Smooth muscle cell (in vitro differentiated cells): Measurements from ENCODE around the gene SLC13A3. TPM values are rescaled to one million over a fixed set of nuclear protein-coding genes. Genes with fewer than 3 reads are reported as not detected.
A peak's percentile ranks its signal among the peaks of the same experiment; 100 is the strongest.

Experiments used
- DNase-seq: peaks from one replicate; lab custom pipeline; 2025; ENCODE audit not compliant: unreplicated experiment; lab: John Stamatoyannopoulos, UW
- H2AFZ ChIP-seq: fragments of 200-600 bp; sonication (generic); 2 replicates; pipeline ENCODE4 v1.6.0; 2016; ENCODE audit warnings: antibody characterized with exemption, low read depth, mild to moderate bottlenecking
- H3F3A ChIP-seq: fragments of 200-600 bp; sonication (generic); 2 replicates; pipeline ENCODE4 v1.6.0; 2017; ENCODE audit warnings: antibody characterized with exemption, low read depth
- H3K27ac ChIP-seq: fragments of 200-600 bp; sonication (generic); 2 replicates; pipeline ENCODE4 v1.5.1; 2016; ENCODE audit warnings: low read depth, mild to moderate bottlenecking
- H3K27me3 ChIP-seq: fragments of 200-600 bp; sonication (generic); 2 replicates; pipeline ENCODE4 v1.6.1; 2016; ENCODE audit warnings: low read depth, mild to moderate bottlenecking
- H3K36me3 ChIP-seq: fragments of 200-600 bp; sonication (generic); 2 replicates; pipeline ENCODE4 v1.5.1; 2016; ENCODE audit warnings: low read depth
- H3K4me1 ChIP-seq: fragments of 200-600 bp; sonication (generic); 2 replicates; pipeline ENCODE4 v1.5.1; 2016; ENCODE audit warnings: low read depth
- H3K4me2 ChIP-seq: fragments of 200-600 bp; sonication (generic); 2 replicates; pipeline ENCODE4 v1.6.0; 2016; ENCODE audit warnings: mild to moderate bottlenecking
- H3K4me3 ChIP-seq: fragments of 200-600 bp; sonication (generic); 2 replicates; pipeline ENCODE4 v1.5.1; 2016; ENCODE audit warnings: mild to moderate bottlenecking
- H3K79me2 ChIP-seq: fragments of 200-600 bp; sonication (generic); 2 replicates; pipeline ENCODE4 v1.6.0; 2016; ENCODE audit warnings: low read depth, mild to moderate bottlenecking
- H3K9ac ChIP-seq: fragments of 200-600 bp; sonication (generic); 2 replicates; pipeline ENCODE4 v1.6.0; 2016; ENCODE audit warnings: low read depth
- H3K9me3 ChIP-seq: fragments of 200-600 bp; sonication (generic); replicated peaks from 2 replicates; pipeline ENCODE4 v1.5.1; 2016; ENCODE audit warnings: low read depth
- H4K20me1 ChIP-seq: fragments of 200-600 bp; sonication (generic); 2 replicates; pipeline ENCODE4 v1.6.0; 2016; ENCODE audit warnings: low read depth
- WGBS: methylation state at CpG from one replicate; pipeline ENCODE4 v1.1.7; 2016; ENCODE audit warnings: low lambda C conversion rate; 5-methylcytosine and 5-hydroxymethylcytosine counted together
- polyA plus RNA-seq: library from polyadenylated mRNA; unstranded; fragments of >200 nt; fragmentation: Nextera tagmentation; extraction: Ambion mirVana; gene quantifications from 2 replicates; pipeline ENCODE4 v1.2.1, GENCODE V29; 2016
- total RNA-seq: library from RNA; depleted of rRNA; stranded (reverse); fragments of >200 nt; gene quantifications from 2 replicates; pipeline ENCODE4 v1.2.3, GENCODE V29; 2014
- TF ChIP-seq, protein P1 (sequence below): fragments of 200-600 bp; sonication (generic); IDR thresholded peaks from 2 replicates; pipeline ENCODE4 v1.5.1; 2017; ENCODE audit warnings: borderline replicate concordance, mild to moderate bottlenecking, antibody characterized with exemption; ENCODE audit not compliant: insufficient read depth, poor library complexity, severe bottlenecking

SLC13A3 gene
- total and polyA plus RNA-seq, 2 experiments from 2014 or later = 6.4 to 7.7 TPM

DNA sequence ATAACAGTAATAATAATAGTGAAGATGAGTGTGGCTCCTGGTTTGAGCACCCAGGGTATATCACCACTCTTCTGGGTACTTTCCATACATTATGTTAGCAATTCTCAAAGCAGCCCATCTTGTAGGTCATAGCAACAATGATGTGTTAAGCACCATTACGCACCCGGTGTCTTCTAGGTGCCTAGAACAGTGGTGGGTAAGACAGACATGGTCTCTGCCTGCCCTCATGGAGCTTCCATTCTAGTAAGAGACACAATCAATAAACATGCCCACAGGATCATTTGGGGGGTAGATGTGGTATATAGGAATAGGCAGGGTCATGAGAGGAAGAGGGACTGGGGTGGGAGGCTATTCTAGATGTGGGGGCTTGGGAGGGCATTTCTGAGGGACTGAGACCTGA is 79.8 kb downstream of the SLC13A3 start:
- no peaks in the 10 kb centered on the region for H3K4me1 ChIP-seq
- TF ChIP-seq, protein P1, sequence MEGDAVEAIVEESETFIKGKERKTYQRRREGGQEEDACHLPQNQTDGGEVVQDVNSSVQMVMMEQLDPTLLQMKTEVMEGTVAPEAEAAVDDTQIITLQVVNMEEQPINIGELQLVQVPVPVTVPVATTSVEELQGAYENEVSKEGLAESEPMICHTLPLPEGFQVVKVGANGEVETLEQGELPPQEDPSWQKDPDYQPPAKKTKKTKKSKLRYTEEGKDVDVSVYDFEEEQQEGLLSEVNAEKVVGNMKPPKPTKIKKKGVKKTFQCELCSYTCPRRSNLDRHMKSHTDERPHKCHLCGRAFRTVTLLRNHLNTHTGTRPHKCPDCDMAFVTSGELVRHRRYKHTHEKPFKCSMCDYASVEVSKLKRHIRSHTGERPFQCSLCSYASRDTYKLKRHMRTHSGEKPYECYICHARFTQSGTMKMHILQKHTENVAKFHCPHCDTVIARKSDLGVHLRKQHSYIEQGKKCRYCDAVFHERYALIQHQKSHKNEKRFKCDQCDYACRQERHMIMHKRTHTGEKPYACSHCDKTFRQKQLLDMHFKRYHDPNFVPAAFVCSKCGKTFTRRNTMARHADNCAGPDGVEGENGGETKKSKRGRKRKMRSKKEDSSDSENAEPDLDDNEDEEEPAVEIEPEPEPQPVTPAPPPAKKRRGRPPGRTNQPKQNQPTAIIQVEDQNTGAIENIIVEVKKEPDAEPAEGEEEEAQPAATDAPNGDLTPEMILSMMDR = no peak
- H3F3A ChIP-seq = no peaks in the 10 kb centered on the region
- H3K79me2 ChIP-seq = no peaks in the 10 kb centered on the region
- H3K9ac ChIP-seq = no peak overlapping the region
- H4K20me1 ChIP-seq = no peaks in the 10 kb centered on the region
- 100% methylated on average over 2 of the region's 2 CpGs for WGBS
- no peak overlapping the region for H3K4me3 ChIP-seq
- no peaks in the 10 kb centered on the region for H3K9me3 ChIP-seq
- no peak overlapping the region for H3K27ac ChIP-seq
- H3K36me3 ChIP-seq = no peaks in the 10 kb centered on the region
- no peak overlapping the region for H2AFZ ChIP-seq
- no peak overlapping the region for H3K4me2 ChIP-seq
- no peaks in the 10 kb centered on the region for H3K27me3 ChIP-seq
- no peak for DNase-seq

- Histone ChIP-seq H3K4me1 (no peaks in the 10 kb centered on the region), H3F3A (no peaks in the 10 kb centered on the region), H3K36me3 (no peaks in the 10 kb centered on the region), H3K27ac (no peak overlapping the region), H3K4me3 (no peak overlapping the region), H3K27me3 (no peaks in the 10 kb centered on the region), H4K20me1 (no peaks in the 10 kb centered on the region), H3K9ac (no peak overlapping the region), H3K79me2 (no peaks in the 10 kb centered on the region), H3K9me3 (no peaks in the 10 kb centered on the region), H2AFZ (no peak overlapping the region), H3K4me2 (no peak overlapping the region)
- TF ChIP-seq, protein P1 = no peak
- WGBS = 75% methylated on average over 5 of the region's 5 CpGs
- no peak for DNase-seq
Measured at GRCh38 chr20:46570956-46571355, 80.3 kb downstream of the SLC13A3 start.

GRCh38 chr20:46569961-46570360 is 81.3 kb downstream of the SLC13A3 start:
- H3K4me1 ChIP-seq = no peaks in the 10 kb centered on the region
- H3K9ac ChIP-seq = no peak overlapping the region
- no peaks in the 10 kb centered on the region for H3K79me2 ChIP-seq
- H3K4me2 ChIP-seq = no peak overlapping the region
- H4K20me1 ChIP-seq = no peaks in the 10 kb centered on the region
- H3K36me3 ChIP-seq = no peaks in the 10 kb centered on the region
- H3K27ac ChIP-seq = no peak overlapping the region
- no peak for DNase-seq
- no peaks in the 10 kb centered on the region for H3K9me3 ChIP-seq
- H3K27me3 ChIP-seq = no peaks in the 10 kb centered on the region
- TF ChIP-seq, protein P1 = no peak
- WGBS = 91% methylated on average over 5 of the region's 5 CpGs
- no peaks in the 10 kb centered on the region for H3F3A ChIP-seq
- no peak overlapping the region for H3K4me3 ChIP-seq
- no peak overlapping the region for H2AFZ ChIP-seq

GRCh38 chr20:46568570-46569129 is 82.6 kb downstream of the SLC13A3 start:
- DNase-seq = peak; percentile 54
- H3K27me3 ChIP-seq = no peaks in the 10 kb centered on the region
- H3K9ac ChIP-seq = no peak overlapping the region
- no peaks in the 10 kb centered on the region for H3F3A ChIP-seq
- no peaks in the 10 kb centered on the region for H3K4me1 ChIP-seq
- H3K36me3 ChIP-seq = no peaks in the 10 kb centered on the region
- no peak overlapping the region for H3K4me2 ChIP-seq
- TF ChIP-seq, protein P1 = no peak
- H3K27ac ChIP-seq = no peak overlapping the region
- no peaks in the 10 kb centered on the region for H3K79me2 ChIP-seq
- H2AFZ ChIP-seq = no peak overlapping the region
- H4K20me1 ChIP-seq = no peaks in the 10 kb centered on the region
- no peak overlapping the region for H3K4me3 ChIP-seq
- 53% methylated on average over 10 of the region's 10 CpGs for WGBS
- H3K9me3 ChIP-seq = no peaks in the 10 kb centered on the region
